GM12878 (cell line): ENCODE data around the gene ETV6. TPM values are rescaled to one million over a fixed set of nuclear protein-coding genes. Genes with fewer than 3 reads are reported as not detected.

Experiments used
- CBX5 ChIP-seq: sonication (generic); IDR thresholded peaks from 2 replicates; pipeline ENCODE4 v1.6.1; 2016; ENCODE audit warnings: low read depth, moderate library complexity, mild to moderate bottlenecking, inconsistent platforms
- CEBPB ChIP-seq, 2 experiments: fragments of 150-350 bp in 1 of 2; IDR thresholded peaks; 2 replicates each; pipeline ENCODE4 v1.6.1; 2012 to 2014; ENCODE audit warnings: low read depth in 2 of 2, low read length in 2 of 2, borderline replicate concordance in 1 of 2, inconsistent platforms in 1 of 2
- CUX1 ChIP-seq: IDR thresholded peaks from 2 replicates; pipeline ENCODE4 v1.6.1; 2012; ENCODE audit warnings: improper control_type of control experiment, low read depth, low read length; ENCODE audit not compliant: insufficient replicate concordance
- DPF2 ChIP-seq: fragments of 450-650 bp; IDR thresholded peaks from 2 replicates; pipeline ENCODE4 v1.6.1; 2017; ENCODE audit warnings: mild to moderate bottlenecking
- E2F8 ChIP-seq: fragments of 450-650 bp; IDR thresholded peaks from 2 replicates; pipeline ENCODE4 v1.6.1; 2018; ENCODE audit warnings: mild to moderate bottlenecking, low read depth, moderate library complexity; ENCODE audit not compliant: partially characterized antibody
- IKZF2 ChIP-seq, 2 experiments: fragments of 450-650 bp; IDR thresholded peaks; 2 replicates each; pipeline ENCODE4 v1.6.1; 2017; ENCODE audit warnings: mild to moderate bottlenecking in 2 of 2, moderate library complexity in 2 of 2
- MEF2A ChIP-seq: IDR thresholded peaks from 2 replicates; pipeline ENCODE4 v1.6.1; 2011; ENCODE audit warnings: low read depth, mild to moderate bottlenecking, low read length, moderate library complexity; ENCODE audit not compliant: insufficient read depth
- MTA2 ChIP-seq: fragments of 450-650 bp; IDR thresholded peaks from 2 replicates; pipeline ENCODE4 v1.6.1; 2016; ENCODE audit warnings: low read depth, mild to moderate bottlenecking, moderate library complexity
- NRF1 ChIP-seq: conservative IDR thresholded peaks from 2 replicates; pipeline ENCODE4 v1.6.1; 2011; ENCODE audit warnings: mild to moderate bottlenecking, low read depth, low read length, improper control_type of control experiment
- POLR2AphosphoS2 ChIP-seq: IDR thresholded peaks from 2 replicates; pipeline ENCODE4 v1.6.1; 2011; ENCODE audit warnings: low read depth, mild to moderate bottlenecking, low read length, improper control_type of control experiment, moderate library complexity
- PRDM15 ChIP-seq: fragments of 450-650 bp; formaldehyde crosslinking; IDR thresholded peaks from 2 replicates; pipeline ENCODE4 v1.4.0; 2020; ENCODE audit warnings: mild to moderate bottlenecking, moderate library complexity
- RCOR1 ChIP-seq: conservative IDR thresholded peaks from 2 replicates; pipeline ENCODE4 v1.6.1; 2012; ENCODE audit warnings: low read depth, low read length, improper control_type of control experiment
- RFX5 ChIP-seq: IDR thresholded peaks from 2 replicates; pipeline ENCODE4 v1.6.1; 2011; ENCODE audit warnings: low read depth, low read length, improper control_type of control experiment
- SIN3A ChIP-seq: IDR thresholded peaks from 2 replicates; pipeline ENCODE4 v1.6.1; 2012; ENCODE audit warnings: low read depth, low read length, improper control_type of control experiment
- SP1 ChIP-seq: IDR thresholded peaks from one replicate; pipeline ENCODE4 v1.6.1; 2011; ENCODE audit warnings: low read depth, low read length
- SUPT20H ChIP-seq: IDR thresholded peaks from 2 replicates; pipeline ENCODE4 v1.6.1; 2011; ENCODE audit warnings: low read depth, mild to moderate bottlenecking, low read length, moderate library complexity, borderline replicate concordance; ENCODE audit not compliant: control insufficient read depth
- TCF3 ChIP-seq: IDR thresholded peaks from 2 replicates; pipeline ENCODE4 v1.6.1; 2012; ENCODE audit warnings: low read depth, mild to moderate bottlenecking, low read length, borderline replicate concordance; ENCODE audit not compliant: insufficient read depth
- WRNIP1 ChIP-seq: IDR thresholded peaks from 2 replicates; pipeline ENCODE4 v1.6.1; 2011; ENCODE audit warnings: low read depth, low read length, improper control_type of control experiment, borderline replicate concordance
- YBX1 ChIP-seq: fragments of 450-650 bp; IDR thresholded peaks from 2 replicates; pipeline ENCODE4 v1.6.1; 2016; ENCODE audit warnings: antibody characterized with exemption
- ZNF622 ChIP-seq: fragments of 450-650 bp; IDR thresholded peaks from 2 replicates; pipeline ENCODE4 v1.6.1; 2017; ENCODE audit warnings: mild to moderate bottlenecking, inconsistent platforms
- polyA plus RNA-seq, 11 experiments: library from polyadenylated mRNA; depleted of rRNA in 4 of 11; unstranded in 6 of 11; stranded (reverse) in 5 of 11; fragments of >200 nt; fragmentation: Nextera tagmentation in 4 of 11; fragmentation: Illumina TruSeq in 1 of 11; extraction: Ambion mirVana in 4 of 11; extraction: Trizol in 1 of 11; gene quantifications; 1 replicate in 1 of 11; 2 replicates in 10 of 11; pipeline versions ENCODE4 v1.2.1 to v1.2.3, GENCODE V29; 2011 to 2016; ENCODE audit warnings: inconsistent platforms in 2 of 11, missing spikeins in 2 of 11, low read depth in 1 of 11
- total RNA-seq, 4 experiments: library from RNA; depleted of rRNA in 3 of 4; stranded (reverse); fragments of >200 nt in 3 of 4; fragmentation: Illumina TruSeq in 1 of 4; extraction: Trizol in 1 of 4; gene quantifications; 2 replicates each; pipeline versions ENCODE4 v1.2.1 to v1.2.3, GENCODE V29; 2013 to 2021

Gene ETV6
- total and polyA plus RNA-seq, 10 of the 15 experiments (the other 5 are each of a cell fraction or from before 2014, with no cell fraction given) = 6.6 to 74.8 (median 24.6) TPM

- TF ChIP-seq PRDM15 (CRISPR knock-in tag) = no peak
- no peak for TF ChIP-seq SIN3A
- no peak; the same call in 1 of the 2 replicates for TF ChIP-seq POLR2AphosphoS2
- no peak for TF ChIP-seq CEBPB (IDR thresholded peaks at IDR 0.05; ENCODE audit: borderline replicate concordance in 1 of 2, low read depth in 2 of 2, low read length in 2 of 2)
- TF ChIP-seq TCF3 = no peak
- TF ChIP-seq IKZF2 (IDR thresholded peaks at IDR 0.05) = peak in 1 of 2 experiments; percentile 27; a peak in 1 of 4 replicates
- TF ChIP-seq SUPT20H = no peak
- peak; percentile 38; the same call in 1 of the 2 replicates for TF ChIP-seq MTA2
- no peak for TF ChIP-seq CUX1
- no peak for TF ChIP-seq RFX5
- no peak for TF ChIP-seq NRF1
- TF ChIP-seq CBX5 = no peak
- no peak for TF ChIP-seq MEF2A
- TF ChIP-seq E2F8 = no peak
- no peak for TF ChIP-seq ZNF622
- no peak for TF ChIP-seq YBX1
- 0 out of 2 replicates have a peak, but pooled peaks have one; percentile 30 for TF ChIP-seq DPF2
- no peak for TF ChIP-seq SP1
- no peak for TF ChIP-seq WRNIP1
- no peak for TF ChIP-seq RCOR1
Observed at GRCh38 chr12:11654338-11654737, 4.9 kb downstream of the ETV6 start (continued).
